ENCODE data around the gene TXNDC8. TPM values are rescaled to one million over a fixed set of nuclear protein-coding genes. Genes with fewer than 3 reads are reported as not detected.

The TXNDC8 gene
- total RNA-seq, 3 donors from 2014 or later (not counting 1 experiment from before 2014, with no cell fraction given), result not detected

DNA sequence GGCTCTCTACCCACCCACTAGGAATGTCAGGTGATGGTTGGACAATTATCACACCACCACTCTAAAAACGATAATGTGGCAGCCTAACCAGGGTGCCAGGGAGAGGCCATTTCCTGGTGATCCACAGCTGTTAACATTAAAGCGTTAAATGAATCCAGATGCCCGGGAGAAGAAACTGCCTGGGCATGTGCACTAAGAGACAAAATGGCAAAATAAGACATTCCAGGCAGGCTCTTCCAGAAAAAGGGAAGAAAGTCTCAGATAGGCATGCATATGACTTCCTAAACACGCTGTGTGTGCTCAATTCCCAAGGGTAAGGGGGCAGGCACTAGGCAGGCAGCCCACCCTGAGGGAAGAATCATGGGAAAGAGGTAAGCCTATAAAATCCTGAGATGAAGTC is 76.8 kb downstream of the TXNDC8 start:
- H3K36me3 Mint-ChIP-seq, result no peaks in the 10 kb centered on the region
- Histone ChIP-seq H3K9me3 (ENCODE audit: control insufficient read depth, insufficient read depth, low read length) (no peaks in the 10 kb centered on the region), H3K36me3 (ENCODE audit: control insufficient read depth, insufficient read depth, low read length) (no peaks in the 10 kb centered on the region), H3K4me3 (ENCODE audit: low read length) (no peak overlapping the region), H3K4me1 (ENCODE audit: control insufficient read depth, insufficient read depth, low read length) (peaks cover 10% of the 10 kb centered on the region), H3K27ac (ENCODE audit: low read length) (no peak overlapping the region), H3K27me3 (ENCODE audit: control insufficient read depth, insufficient read depth, low read length) (no peaks in the 10 kb centered on the region)
- DNase-seq, result no peak
- no peak overlapping the region for H3K27ac Mint-ChIP-seq
- no peak for ATAC-seq
- intact Hi-C loops (cut with micrococcal nuclease), result no loop called here
- WGBS (ENCODE audit: insufficient coverage), result 86% methylated on average over 4 of the region's 4 CpGs
- TF ChIP-seq, protein P1, sequence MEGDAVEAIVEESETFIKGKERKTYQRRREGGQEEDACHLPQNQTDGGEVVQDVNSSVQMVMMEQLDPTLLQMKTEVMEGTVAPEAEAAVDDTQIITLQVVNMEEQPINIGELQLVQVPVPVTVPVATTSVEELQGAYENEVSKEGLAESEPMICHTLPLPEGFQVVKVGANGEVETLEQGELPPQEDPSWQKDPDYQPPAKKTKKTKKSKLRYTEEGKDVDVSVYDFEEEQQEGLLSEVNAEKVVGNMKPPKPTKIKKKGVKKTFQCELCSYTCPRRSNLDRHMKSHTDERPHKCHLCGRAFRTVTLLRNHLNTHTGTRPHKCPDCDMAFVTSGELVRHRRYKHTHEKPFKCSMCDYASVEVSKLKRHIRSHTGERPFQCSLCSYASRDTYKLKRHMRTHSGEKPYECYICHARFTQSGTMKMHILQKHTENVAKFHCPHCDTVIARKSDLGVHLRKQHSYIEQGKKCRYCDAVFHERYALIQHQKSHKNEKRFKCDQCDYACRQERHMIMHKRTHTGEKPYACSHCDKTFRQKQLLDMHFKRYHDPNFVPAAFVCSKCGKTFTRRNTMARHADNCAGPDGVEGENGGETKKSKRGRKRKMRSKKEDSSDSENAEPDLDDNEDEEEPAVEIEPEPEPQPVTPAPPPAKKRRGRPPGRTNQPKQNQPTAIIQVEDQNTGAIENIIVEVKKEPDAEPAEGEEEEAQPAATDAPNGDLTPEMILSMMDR (IDR thresholded peaks at IDR 0.05), result no peak
- no peaks in the 10 kb centered on the region for H3K9me3 Mint-ChIP-seq
- peaks cover 10 to 15% of the 10 kb centered on the region in 2 donors for H3K4me1 Mint-ChIP-seq
- peaks cover 0 to 3% of the 10 kb centered on the region in 2 donors for H3K27me3 Mint-ChIP-seq (ENCODE audit: low read depth in 2 of 2)
- no peak overlapping the region for H3K4me3 Mint-ChIP-seq

DNA sequence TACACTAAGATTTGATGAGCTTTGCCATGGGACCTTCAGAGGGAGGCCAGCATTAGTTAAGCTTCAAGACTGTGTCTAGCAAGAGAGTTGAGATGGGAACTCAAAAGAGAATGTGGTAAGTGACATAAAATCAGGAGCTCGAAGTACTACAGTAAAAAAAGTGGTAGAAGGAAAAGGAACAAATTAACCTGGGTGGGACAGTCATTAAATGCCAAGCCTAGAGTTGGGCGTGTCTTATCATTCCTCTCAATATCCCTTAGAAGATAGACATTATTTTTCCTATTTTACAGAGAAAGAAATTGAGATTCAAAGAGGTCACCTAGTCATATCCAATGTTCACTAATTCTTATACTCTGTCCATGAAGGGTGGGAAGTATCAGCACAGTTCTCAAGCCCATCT is 78.1 kb downstream of the TXNDC8 start:
- no peak for DNase-seq
- Histone ChIP-seq H3K4me3 (ENCODE audit: low read length) (no peak overlapping the region), H3K4me1 (ENCODE audit: control insufficient read depth, insufficient read depth, low read length) (peaks cover 21% of the 10 kb centered on the region), H3K36me3 (ENCODE audit: control insufficient read depth, insufficient read depth, low read length) (no peaks in the 10 kb centered on the region), H3K9me3 (ENCODE audit: control insufficient read depth, insufficient read depth, low read length) (no peaks in the 10 kb centered on the region), H3K27me3 (ENCODE audit: control insufficient read depth, insufficient read depth, low read length) (no peaks in the 10 kb centered on the region), H3K27ac (ENCODE audit: low read length) (no peak overlapping the region)
- 91% methylated on average over 1 of the region's 2 CpGs for WGBS (ENCODE audit: insufficient coverage)
- intact Hi-C loops (cut with micrococcal nuclease), result no loop called here
- no peak overlapping the region for H3K4me3 Mint-ChIP-seq
- H3K27me3 Mint-ChIP-seq (ENCODE audit: low read depth in 2 of 2), result peaks cover 0 to 2% of the 10 kb centered on the region in 2 donors
- H3K4me1 Mint-ChIP-seq, result peaks cover 19 to 24% of the 10 kb centered on the region in 2 donors
- no peaks in the 10 kb centered on the region for H3K9me3 Mint-ChIP-seq
- H3K36me3 Mint-ChIP-seq, result no peaks in the 10 kb centered on the region
- H3K27ac Mint-ChIP-seq, result no peak overlapping the region
- no peak for ATAC-seq
- TF ChIP-seq, protein P1 (IDR thresholded peaks at IDR 0.05), result no peak

DNA sequence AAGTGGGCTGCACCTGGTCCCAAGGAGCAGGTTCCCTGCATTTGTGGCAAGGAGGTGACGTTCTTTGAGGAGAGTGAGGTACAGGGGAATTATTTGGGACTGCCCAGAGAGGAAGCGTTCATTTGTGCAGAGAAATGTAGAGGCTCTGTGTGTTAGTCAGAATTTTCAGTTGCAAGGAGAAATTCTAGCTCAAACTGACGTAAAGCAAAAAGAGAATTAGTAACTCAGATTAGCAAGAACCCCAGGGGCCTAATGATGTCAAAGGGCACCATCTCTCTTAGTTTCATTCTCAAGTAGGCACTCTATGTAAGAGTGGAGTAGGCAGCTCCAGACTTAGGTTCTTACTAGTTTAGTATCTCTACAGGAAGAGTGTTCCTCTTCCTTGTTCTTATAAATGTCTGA is 79.0 kb downstream of the TXNDC8 start:
- no peak for ATAC-seq
- no peak overlapping the region for H3K4me3 ChIP-seq (ENCODE audit: low read length)
- H3K36me3 ChIP-seq (ENCODE audit: control insufficient read depth, insufficient read depth, low read length), result no peaks in the 10 kb centered on the region
- peaks cover 0 to 2% of the 10 kb centered on the region in 2 donors for H3K27me3 Mint-ChIP-seq (ENCODE audit: low read depth in 2 of 2)
- no peaks in the 10 kb centered on the region for H3K36me3 Mint-ChIP-seq
- no peaks in the 10 kb centered on the region for H3K27me3 ChIP-seq (ENCODE audit: control insufficient read depth, insufficient read depth, low read length)
- 84% methylated on average over 3 of the region's 3 CpGs for WGBS (ENCODE audit: insufficient coverage)
- TF ChIP-seq, protein P1 (IDR thresholded peaks at IDR 0.05), result no peak
- H3K27ac Mint-ChIP-seq, result no peak overlapping the region
- peaks cover 21 to 32% of the 10 kb centered on the region in 2 donors for H3K4me1 Mint-ChIP-seq
- DNase-seq, result no peak
- no peaks in the 10 kb centered on the region for H3K9me3 ChIP-seq (ENCODE audit: control insufficient read depth, insufficient read depth, low read length)
- H3K4me3 Mint-ChIP-seq, result peak overlapping the region; percentile 17
- H3K27ac ChIP-seq (ENCODE audit: low read length), result no peak overlapping the region
- H3K4me1 ChIP-seq (ENCODE audit: control insufficient read depth, insufficient read depth, low read length), result peaks cover 22% of the 10 kb centered on the region
- H3K9me3 Mint-ChIP-seq, result no peaks in the 10 kb centered on the region
- intact Hi-C loops (cut with micrococcal nuclease), result no loop called here

GRCh38 chr9:110257956-110258355 is 79.7 kb downstream of the TXNDC8 start:
- ATAC-seq (no peak), DNase-seq (no peak)
- Histone ChIP-seq H3K4me3 (ENCODE audit: low read length) (no peak overlapping the region), H3K9me3 (ENCODE audit: control insufficient read depth, insufficient read depth, low read length) (no peaks in the 10 kb centered on the region), H3K27ac (ENCODE audit: low read length) (no peak overlapping the region), H3K4me1 (ENCODE audit: control insufficient read depth, insufficient read depth, low read length) (peaks cover 22% of the 10 kb centered on the region), H3K27me3 (ENCODE audit: control insufficient read depth, insufficient read depth, low read length) (no peaks in the 10 kb centered on the region), H3K36me3 (ENCODE audit: control insufficient read depth, insufficient read depth, low read length) (no peaks in the 10 kb centered on the region)
- Mint-ChIP-seq H3K36me3 (no peaks in the 10 kb centered on the region), H3K9me3 (no peaks in the 10 kb centered on the region), H3K4me3 (no peak overlapping the region), H3K4me1 (peaks cover 23 to 39% of the 10 kb centered on the region in 2 donors), H3K27ac (no peak overlapping the region), H3K27me3 (ENCODE audit: low read depth in 2 of 2) (peaks cover 0 to 2% of the 10 kb centered on the region in 2 donors)
- TF ChIP-seq, protein P1 (IDR thresholded peaks at IDR 0.05), result no peak
- intact Hi-C loops (cut with micrococcal nuclease), result no loop called here
- whole genome bisulfite sequencing (ENCODE audit: insufficient coverage), result no CpG with 5 or more reads among the region's 1 CpG

Measured in natural killer cell (primary cell).